ENCODE results near the gene TGFB1.

TGFB1 gene

GRCh38 chr19:41299046-41299754 lies 54.5 kb downstream of the TGFB1 start:
- H3K4me2 ChIP-seq (ENCODE audit: low read length), result no peak overlapping the region
- H3K4me1 ChIP-seq (ENCODE audit: control insufficient read depth, low read length), result peaks cover 87% of the 10 kb centered on the region
- no peaks in the 10 kb centered on the region for H3K9me3 ChIP-seq (ENCODE audit: control insufficient read depth, insufficient read depth, low read length)
- H3F3A ChIP-seq (ENCODE audit: control insufficient read depth, insufficient read depth), result peaks cover 9% of the 10 kb centered on the region
- no peaks in the 10 kb centered on the region for H3K27me3 ChIP-seq (ENCODE audit: control insufficient read depth, low read length)
- no peaks in the 10 kb centered on the region for H4K20me1 ChIP-seq (ENCODE audit: control insufficient read depth, insufficient read depth, low read depth, low read length)
- peaks cover 20% of the 10 kb centered on the region for H3K79me2 ChIP-seq (ENCODE audit: control insufficient read depth, low read length)
- H3K9me2 ChIP-seq (replicated peaks; ENCODE audit: control insufficient read depth, low read length), result no peaks in the 10 kb centered on the region
- TF ChIP-seq CTCF (IDR thresholded peaks at IDR 0.05; ENCODE audit: low read depth, low read length, poor library complexity, severe bottlenecking) (no peak), EZH2phosphoT487 (IDR thresholded peaks at IDR 0.05; ENCODE audit: borderline replicate concordance, low read length) (no peak)
- H3K36me3 ChIP-seq (ENCODE audit: control insufficient read depth, low read length), result peaks cover 100% of the 10 kb centered on the region
- H3K27ac ChIP-seq (ENCODE audit: low read depth, low read length), result 0 out of 2 replicates have a peak overlapping the region, but pooled peaks have one; percentile 0
- H3K4me3 ChIP-seq (ENCODE audit: low read length), result no peak overlapping the region

- Histone ChIP-seq H3K9me2 (replicated peaks; ENCODE audit: control insufficient read depth, low read length) (no peaks in the 10 kb centered on the region), H3F3A (ENCODE audit: control insufficient read depth, insufficient read depth) (peaks cover 9% of the 10 kb centered on the region), H3K36me3 (ENCODE audit: control insufficient read depth, low read length) (peaks cover 100% of the 10 kb centered on the region), H3K9me3 (ENCODE audit: control insufficient read depth, insufficient read depth, low read length) (no peaks in the 10 kb centered on the region), H3K4me3 (ENCODE audit: low read length) (no peak overlapping the region), H3K27ac (ENCODE audit: low read depth, low read length) (peak overlapping the region; percentile 52), H3K27me3 (ENCODE audit: control insufficient read depth, low read length) (no peaks in the 10 kb centered on the region), H3K4me2 (ENCODE audit: low read length) (0 out of 2 replicates have a peak overlapping the region, but pooled peaks have one; percentile 27), H3K4me1 (ENCODE audit: control insufficient read depth, low read length) (peaks cover 90% of the 10 kb centered on the region), H3K79me2 (ENCODE audit: control insufficient read depth, low read length) (peaks cover 21% of the 10 kb centered on the region), H4K20me1 (ENCODE audit: control insufficient read depth, insufficient read depth, low read depth, low read length) (no peaks in the 10 kb centered on the region)
- TF ChIP-seq EZH2phosphoT487 (IDR thresholded peaks at IDR 0.05; ENCODE audit: borderline replicate concordance, low read length) (no peak), CTCF (IDR thresholded peaks at IDR 0.05; ENCODE audit: low read depth, low read length, poor library complexity, severe bottlenecking) (no peak)
Observed at GRCh38 chr19:41298348-41298964, 55.3 kb downstream of the TGFB1 start.

GRCh38 chr19:41297628-41298347 lies 55.9 kb downstream of the TGFB1 start:
- H3K27me3 ChIP-seq (ENCODE audit: control insufficient read depth, low read length), result no peaks in the 10 kb centered on the region
- H3K79me2 ChIP-seq (ENCODE audit: control insufficient read depth, low read length), result peaks cover 20% of the 10 kb centered on the region
- no peaks in the 10 kb centered on the region for H4K20me1 ChIP-seq (ENCODE audit: control insufficient read depth, insufficient read depth, low read depth, low read length)
- peaks cover 85% of the 10 kb centered on the region for H3K4me1 ChIP-seq (ENCODE audit: control insufficient read depth, low read length)
- peak overlapping the region; percentile 52 for H3K27ac ChIP-seq (ENCODE audit: low read depth, low read length)
- H3F3A ChIP-seq (ENCODE audit: control insufficient read depth, insufficient read depth), result peaks cover 9% of the 10 kb centered on the region
- H3K9me3 ChIP-seq (ENCODE audit: control insufficient read depth, insufficient read depth, low read length), result no peaks in the 10 kb centered on the region
- peaks cover 100% of the 10 kb centered on the region for H3K36me3 ChIP-seq (ENCODE audit: control insufficient read depth, low read length)
- H3K4me3 ChIP-seq (ENCODE audit: low read length), result peak overlapping the region; percentile 7; the same call in 1 of the 2 replicates
- peak overlapping the region; percentile 42 for H3K4me2 ChIP-seq (ENCODE audit: low read length)
- TF ChIP-seq CTCF (IDR thresholded peaks at IDR 0.05; ENCODE audit: low read depth, low read length, poor library complexity, severe bottlenecking), result no peak
- no peak for TF ChIP-seq EZH2phosphoT487 (IDR thresholded peaks at IDR 0.05; ENCODE audit: borderline replicate concordance, low read length)
- H3K9me2 ChIP-seq (replicated peaks; ENCODE audit: control insufficient read depth, low read length), result no peaks in the 10 kb centered on the region

Measured in DOHH2 (cell line).